T-helper 1 cell (primary cell): Measurements from ENCODE around the gene TPD52L2.
"Not testable (repeated sequence)": the region's sequence is repeated elsewhere in the genome, so short reads cannot be mapped to it uniquely, and the experiment has no call there.

Experiments
- DNase-seq, 5 donors: peaks; one replicate each; pipeline ENCODE4 v3.0.0-alpha.2; 2012 to 2020

TPD52L2 gene

GRCh38 chr20:63857764-63858392 lies 7.2 kb upstream of the TPD52L2 start:
- no peak for DNase-seq

- no peak for DNase-seq
Observed at GRCh38 chr20:63858393-63859165, 6.5 kb upstream of the TPD52L2 start.

DNA sequence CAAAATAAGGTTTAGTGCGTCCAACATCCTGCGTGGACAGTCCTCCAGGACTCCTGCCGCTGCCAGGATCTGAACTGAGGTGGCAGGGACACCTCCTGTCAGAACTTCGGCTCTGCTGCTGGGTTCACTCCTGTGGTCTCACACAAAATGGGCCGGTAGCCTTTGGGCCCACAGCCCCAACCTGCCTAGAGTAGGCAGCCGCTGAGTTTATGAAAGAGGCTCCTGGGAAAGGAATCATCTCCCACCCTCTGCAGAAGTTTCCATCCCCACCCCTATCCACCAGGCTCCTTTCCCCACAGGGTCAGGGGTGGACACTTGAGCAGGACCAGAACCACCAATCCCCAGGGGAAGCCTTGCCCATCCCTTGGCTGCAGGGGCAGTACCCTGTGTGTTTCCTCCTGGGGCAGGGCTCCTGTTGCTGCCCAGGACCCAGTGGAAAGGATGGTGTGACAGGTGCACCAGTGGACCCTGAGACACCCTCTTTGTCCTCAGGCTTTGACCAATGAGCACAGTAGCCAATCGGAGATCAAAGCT lies 5.8 kb upstream of the TPD52L2 start:
- no peak for DNase-seq

GRCh38 chr20:63860325-63861051 lies 4.6 kb upstream of the TPD52L2 start:
- no peak for DNase-seq

DNA sequence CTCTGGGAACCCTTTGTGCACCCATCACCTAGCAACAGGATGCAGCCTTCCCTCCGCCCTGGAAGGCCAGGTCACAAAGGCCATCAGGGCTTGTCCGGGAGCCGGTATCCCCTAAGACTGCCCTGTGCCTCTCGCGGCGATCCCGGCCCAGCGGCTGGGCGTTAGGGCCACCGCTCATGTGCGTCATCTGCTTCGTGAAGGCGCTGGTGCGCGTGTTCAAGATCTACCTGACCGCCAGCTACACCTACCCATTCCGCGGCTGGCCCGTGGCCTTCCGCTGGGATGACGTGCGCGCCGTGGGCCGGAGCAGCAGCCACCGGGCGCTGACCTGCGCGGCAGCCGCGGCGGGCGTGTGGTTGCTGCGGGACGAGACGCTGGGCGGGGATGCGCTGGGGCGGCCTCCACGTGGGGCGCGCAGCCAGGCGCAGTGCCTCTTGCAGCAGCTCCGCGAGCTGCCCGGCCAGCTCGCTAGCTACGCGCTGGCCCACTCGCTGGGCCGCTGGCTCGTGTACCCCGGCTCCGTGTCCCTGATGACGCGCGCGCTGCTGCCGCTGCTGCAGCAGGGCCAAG lies 3.6 kb upstream of the TPD52L2 start, which contains the start of gene ABHD16B:
Gene ABHD16B (plus strand): TSS at position 134 of the 570 bp plus-strand sequence. CDS start 43 bp downstream, at position 177.
- DNase-seq = no peak

- DNase-seq = no peak
Observed at GRCh38 chr20:63861981-63862901, 2.8 kb upstream of the TPD52L2 start.

- DNase-seq = no peak
Observed at GRCh38 chr20:63863021-63863797, 1.9 kb upstream of the TPD52L2 start.

DNA sequence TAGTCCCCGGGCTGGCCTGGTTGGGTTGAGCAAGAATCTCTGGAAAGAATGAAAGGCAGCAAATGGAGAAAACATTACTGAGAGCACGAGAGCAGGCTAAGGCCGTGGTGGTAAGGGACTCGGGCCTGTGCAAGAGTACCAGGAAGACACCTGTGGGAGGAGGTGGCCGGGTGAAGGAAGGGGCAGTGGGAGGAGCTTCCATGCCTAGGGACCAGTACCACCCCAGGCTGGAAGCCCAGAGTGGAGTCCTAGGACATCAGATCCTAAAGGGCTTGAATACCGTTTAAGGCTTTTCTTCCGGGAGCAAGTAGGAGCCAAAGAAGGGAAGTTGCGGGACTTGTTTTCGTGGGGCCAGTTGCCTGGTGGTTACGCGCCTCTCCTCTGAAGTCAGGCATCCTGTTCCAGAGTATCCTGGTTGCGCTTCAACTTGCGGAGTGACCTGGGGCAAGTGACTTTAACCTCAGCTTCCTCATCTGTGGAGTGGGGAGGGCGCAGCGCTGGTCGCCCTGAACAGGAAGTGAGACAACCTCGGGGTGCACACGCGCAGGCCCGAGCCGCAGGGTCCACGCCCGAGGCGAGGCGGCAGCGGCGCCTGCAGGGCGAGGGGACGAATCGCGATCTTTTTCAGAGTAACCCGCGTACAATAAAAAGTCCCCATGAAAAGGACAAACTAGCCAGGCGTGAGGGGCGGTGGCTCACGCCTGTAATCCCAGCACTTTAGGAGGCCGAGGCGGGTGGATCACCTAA lies 1.1 kb upstream of the TPD52L2 start:
- DNase-seq = peak; percentile 56 to 91 (median 65)

- no peak for DNase-seq
Observed at GRCh38 chr20:63864545-63864977, 509 bp upstream of the TPD52L2 start.

- not testable (repeated sequence) for DNase-seq
Observed at GRCh38 chr20:63867042-63867441, 2.0 kb downstream of the TPD52L2 start.

DNA sequence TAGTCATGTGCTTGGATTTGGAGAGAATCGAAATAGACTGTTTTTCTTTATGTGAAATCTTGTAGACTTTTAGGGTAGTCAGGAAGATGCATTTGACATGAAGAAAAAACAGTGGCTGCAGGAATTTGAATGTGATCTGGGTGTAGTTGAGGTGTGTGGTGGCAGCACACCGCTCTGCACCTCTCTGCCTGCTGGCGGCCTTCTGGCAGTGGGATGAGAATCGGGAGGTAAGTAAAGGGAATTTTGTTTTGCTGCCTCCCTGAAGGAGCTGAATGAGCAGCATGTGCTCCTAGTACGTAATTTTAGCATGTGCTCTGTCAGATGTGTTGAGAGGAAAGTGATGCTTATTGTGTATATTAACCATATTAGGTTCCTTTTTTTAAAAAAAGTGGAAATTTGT lies 3.2 kb downstream of the TPD52L2 start:
- no peak for DNase-seq

DNA sequence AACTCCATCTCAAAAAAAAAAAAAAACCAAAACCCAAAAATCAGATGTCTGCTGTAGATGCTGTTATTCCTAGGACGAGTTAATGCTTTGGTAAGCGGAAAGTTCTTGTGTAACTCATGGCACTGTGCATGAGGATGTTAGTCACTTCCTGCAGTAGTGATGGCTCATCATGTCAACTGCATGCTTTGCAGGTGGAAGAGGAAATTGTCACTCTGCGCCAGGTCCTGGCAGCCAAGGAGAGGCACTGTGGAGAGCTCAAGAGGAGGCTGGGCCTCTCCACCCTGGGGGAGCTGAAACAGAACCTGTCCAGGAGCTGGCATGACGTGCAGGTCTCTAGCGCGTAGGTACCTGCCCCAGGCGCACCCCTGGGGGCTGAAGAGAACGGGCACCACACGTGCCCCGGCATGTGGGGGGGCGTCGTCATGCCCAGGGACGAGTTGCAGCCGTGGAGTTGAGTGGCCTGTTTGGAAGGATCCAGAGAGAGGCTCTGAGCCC lies 8.5 kb downstream of the TPD52L2 start:
- peak in 1 of 5 donors; percentile 86 for DNase-seq

DNA sequence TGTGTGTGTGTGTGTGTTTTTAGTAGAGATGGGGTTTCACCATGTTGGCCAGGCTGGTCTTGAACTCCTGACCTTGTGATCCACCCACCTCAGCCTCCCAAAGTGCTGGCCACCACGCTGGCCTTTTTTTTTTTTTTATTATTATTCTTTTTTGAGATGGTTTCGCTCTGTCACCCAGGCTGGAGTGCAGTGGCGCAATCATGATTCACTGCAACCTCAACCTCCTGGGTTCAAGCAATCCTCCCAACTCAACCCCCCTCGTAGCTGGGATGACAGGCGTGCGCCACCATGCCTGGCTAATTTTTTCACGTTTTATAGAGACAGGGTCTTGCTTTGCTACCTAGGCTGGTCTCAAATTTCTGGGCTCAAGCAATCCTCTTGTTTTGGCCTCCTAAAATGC lies 9.2 kb downstream of the TPD52L2 start:
- not testable (repeated sequence) for DNase-seq

GRCh38 chr20:63876489-63877036 lies 11.5 kb downstream of the TPD52L2 start:
- no peak for DNase-seq

DNA sequence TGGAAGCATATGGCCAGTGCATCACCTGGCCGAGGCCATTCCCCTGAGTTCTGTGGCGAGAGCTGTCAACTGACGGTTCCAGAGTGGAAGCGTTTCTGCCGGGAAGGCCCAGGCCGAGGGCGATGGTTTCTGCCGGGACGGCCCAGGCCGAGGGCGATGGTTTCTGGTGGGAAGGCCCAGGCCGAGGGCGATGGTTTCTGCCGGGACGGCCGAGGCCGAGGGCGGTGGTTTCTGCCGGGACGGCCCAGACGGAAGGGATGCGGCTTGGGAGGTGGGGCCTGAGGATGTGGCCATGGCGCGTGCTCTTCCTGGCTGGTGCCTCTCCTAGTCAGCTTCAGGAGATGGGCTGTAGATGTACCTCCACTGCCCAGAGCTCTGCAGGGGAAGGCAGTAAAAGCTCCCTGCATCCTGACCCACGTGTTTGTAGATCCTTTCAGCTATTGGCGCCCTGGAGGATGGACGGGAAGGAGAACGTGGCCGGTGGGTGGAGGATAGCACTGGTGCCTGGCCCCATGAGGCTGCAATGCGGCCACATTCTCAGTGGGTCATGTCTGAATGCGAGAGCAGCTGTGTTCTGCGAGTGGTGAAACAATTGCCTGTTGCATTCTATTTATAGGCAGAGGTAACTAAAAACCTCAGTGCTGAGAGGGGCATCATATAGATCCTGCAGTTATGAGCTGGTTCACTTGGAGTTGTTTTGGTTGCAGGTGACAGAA lies 12.8 kb downstream of the TPD52L2 start:
- no peak for DNase-seq

DNA sequence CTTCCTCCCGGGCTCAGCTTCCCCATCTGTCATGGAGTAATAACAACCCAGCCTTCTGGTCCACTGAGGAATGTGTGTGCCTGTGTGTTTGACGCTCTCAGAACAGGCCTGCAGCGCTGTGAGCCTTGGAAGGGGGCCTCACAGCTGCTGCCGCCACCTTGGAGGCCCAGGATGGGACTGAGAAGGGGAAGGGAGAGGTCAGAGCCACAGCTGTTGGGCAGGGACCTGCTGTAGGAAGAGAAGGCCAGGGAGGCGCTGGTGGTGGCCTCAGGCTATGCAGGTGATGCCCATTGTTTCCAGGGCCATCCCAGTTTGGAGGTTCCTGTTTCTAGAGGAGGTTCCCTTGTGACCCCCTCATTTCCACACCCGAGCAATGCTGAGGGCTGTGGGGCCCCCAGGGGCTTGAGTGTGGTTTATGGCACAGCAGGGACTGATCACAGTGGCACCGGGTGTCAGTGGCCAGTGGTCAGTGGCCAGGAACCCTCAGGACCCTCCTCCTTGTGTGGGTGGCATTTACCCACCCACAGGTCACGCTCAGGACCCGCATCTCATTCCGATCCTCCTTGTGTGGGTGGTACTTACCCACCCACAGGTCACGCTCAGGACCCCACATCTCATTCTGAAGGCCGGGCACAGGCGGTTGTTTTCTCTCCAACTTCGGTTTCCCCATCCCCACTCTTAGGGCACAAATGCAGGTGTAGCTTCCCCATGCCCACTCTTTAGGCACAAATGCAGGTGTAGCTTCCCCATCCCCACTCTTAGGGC lies 14.0 kb downstream of the TPD52L2 start:
- no peak for DNase-seq

GRCh38 chr20:63880901-63881300 lies 15.8 kb downstream of the TPD52L2 start:
- DNase-seq = not testable (repeated sequence)
